Cardiac muscle cell (in vitro differentiated cells and primary cell): ENCODE measurements around the gene CAPN5. TPM values are rescaled to one million over a fixed set of nuclear protein-coding genes. Genes with fewer than 3 reads are reported as not detected.

Source experiments
- DNase-seq, 2 donors: peaks; one replicate each; pipeline versions ENCODE4 v3.0.0 to v3.0.0-alpha.2; 2010 to 2017; ENCODE audit warnings: low read depth in 1 of 2, low spot score in 1 of 2
- H3K27ac ChIP-seq: fragments of 200-600 bp; sonication (generic); 2 replicates; pipeline ENCODE4 v1.5.1; 2016
- H3K27me3 ChIP-seq: fragments of 200-600 bp; sonication (generic); 2 replicates; pipeline ENCODE4 v1.6.0; 2016; ENCODE audit warnings: control low read depth
- H3K36me3 ChIP-seq: fragments of 200-600 bp; sonication (generic); 2 replicates; pipeline ENCODE4 v1.5.1; 2016; ENCODE audit warnings: control low read depth
- H3K4me1 ChIP-seq: fragments of 200-600 bp; sonication (generic); 2 replicates; pipeline ENCODE4 v1.8.1; 2017; ENCODE audit warnings: low read depth, mild to moderate bottlenecking, mixed run types
- H3K4me3 ChIP-seq: fragments of 200-600 bp; sonication (generic); 2 replicates; pipeline ENCODE4 v1.5.1; 2016; ENCODE audit warnings: mild to moderate bottlenecking
- H3K9me3 ChIP-seq: fragments of 200-600 bp; sonication (generic); 2 replicates; pipeline ENCODE4 v1.5.1; 2017; ENCODE audit warnings: low read depth, mild to moderate bottlenecking, control low read depth
- CTCF ChIP-seq: IDR thresholded peaks from 2 replicates; pipeline ENCODE4 v1.5.1; 2012; ENCODE audit warnings: low read depth, mild to moderate bottlenecking, low read length
- polyA plus RNA-seq: library from polyadenylated mRNA; unstranded; fragments of >200 nt; fragmentation: Nextera tagmentation; extraction: Ambion mirVana; gene quantifications from 2 replicates; pipeline ENCODE4 v1.2.1, GENCODE V29; 2016
- total RNA-seq: library from RNA; depleted of rRNA; stranded (reverse); fragments of >200 nt; gene quantifications from 2 replicates; pipeline ENCODE4 v1.2.3, GENCODE V29; 2016

CAPN5 gene
- total and polyA plus RNA-seq, 2 experiments from 2014 or later: 9.8 to 10.0 TPM

- H3K9me3 ChIP-seq: no peaks in the 10 kb centered on the region
- no peaks in the 10 kb centered on the region for H3K27me3 ChIP-seq
- DNase-seq: no peak
- H3K4me3 ChIP-seq: no peak overlapping the region
- H3K4me1 ChIP-seq: no peaks in the 10 kb centered on the region
- no peaks in the 10 kb centered on the region for H3K36me3 ChIP-seq
- no peak overlapping the region for H3K27ac ChIP-seq
- no peak for TF ChIP-seq CTCF
Observed at GRCh38 chr11:77092382-77092781, 25.6 kb downstream of the CAPN5 start.

GRCh38 chr11:77093056-77093891 lies 26.5 kb downstream of the CAPN5 start:
- Histone ChIP-seq H3K27me3 (no peaks in the 10 kb centered on the region), H3K4me3 (no peak overlapping the region), H3K4me1 (no peaks in the 10 kb centered on the region), H3K9me3 (no peaks in the 10 kb centered on the region), H3K36me3 (no peaks in the 10 kb centered on the region), H3K27ac (no peak overlapping the region)
- DNase-seq: no peak
- TF ChIP-seq CTCF: no peak

- Histone ChIP-seq H3K4me3 (no peak overlapping the region), H3K4me1 (no peaks in the 10 kb centered on the region), H3K27me3 (no peaks in the 10 kb centered on the region), H3K36me3 (no peaks in the 10 kb centered on the region), H3K27ac (no peak overlapping the region), H3K9me3 (no peaks in the 10 kb centered on the region)
- no peak for DNase-seq
- TF ChIP-seq CTCF: no peak
Observed at GRCh38 chr11:77093987-77094840, 27.4 kb downstream of the CAPN5 start.

- DNase-seq: no peak
- H3K4me3 ChIP-seq: no peak overlapping the region
- no peaks in the 10 kb centered on the region for H3K4me1 ChIP-seq
- H3K27ac ChIP-seq: no peak overlapping the region
- H3K27me3 ChIP-seq: no peaks in the 10 kb centered on the region
- no peaks in the 10 kb centered on the region for H3K9me3 ChIP-seq
- no peak for TF ChIP-seq CTCF
- H3K36me3 ChIP-seq: no peaks in the 10 kb centered on the region
Observed at GRCh38 chr11:77094841-77095365, 28.1 kb downstream of the CAPN5 start.

- DNase-seq: no peak
- TF ChIP-seq CTCF: no peak
- no peaks in the 10 kb centered on the region for H3K9me3 ChIP-seq
- no peak overlapping the region for H3K4me3 ChIP-seq
- no peaks in the 10 kb centered on the region for H3K36me3 ChIP-seq
- H3K27me3 ChIP-seq: no peaks in the 10 kb centered on the region
- no peak overlapping the region for H3K27ac ChIP-seq
- H3K4me1 ChIP-seq: no peaks in the 10 kb centered on the region
Observed at GRCh38 chr11:77095551-77096490, 29.1 kb downstream of the CAPN5 start.
